Omental fat pad (tissue), 4 donors: ENCODE results near the gene ANXA2R. TPM values are rescaled to one million over a fixed set of nuclear protein-coding genes. Genes with fewer than 3 reads are reported as not detected.
"Not testable (repeated sequence)": the region's sequence is repeated elsewhere in the genome, so short reads cannot be mapped to it uniquely, and the experiment has no call there.

Source experiments
- ATAC-seq: fragments of 150-250 bp; one replicate; pipeline ENCODE4 v1.9.1; 2016; ENCODE audit warnings: mild to moderate bottlenecking, moderate library complexity; ENCODE audit not compliant: low FRiP score
- DNase-seq: peaks from one replicate; pipeline ENCODE4 v3.0.0-alpha.2; 2019; ENCODE audit warnings: low spot score
- total RNA-seq, 4 donors: library from RNA; depleted of rRNA; stranded (reverse); fragments of >200 nt; gene quantifications; one replicate each; pipeline ENCODE4 v1.1.0, GENCODE V29; 2016
- TF ChIP-seq, protein P1 (sequence below), 3 donors: fragments of 450-650 bp; IDR thresholded peaks; one replicate each; pipeline ENCODE4 v1.5.1; 2016 to 2017; ENCODE audit warnings: antibody characterized with exemption in 3 of 3, mild to moderate bottlenecking in 3 of 3, moderate library complexity in 2 of 3

Gene ANXA2R
- total RNA-seq, 4 donors from 2014 or later: 1.5 to 5.5 (median 3.4) TPM

DNA sequence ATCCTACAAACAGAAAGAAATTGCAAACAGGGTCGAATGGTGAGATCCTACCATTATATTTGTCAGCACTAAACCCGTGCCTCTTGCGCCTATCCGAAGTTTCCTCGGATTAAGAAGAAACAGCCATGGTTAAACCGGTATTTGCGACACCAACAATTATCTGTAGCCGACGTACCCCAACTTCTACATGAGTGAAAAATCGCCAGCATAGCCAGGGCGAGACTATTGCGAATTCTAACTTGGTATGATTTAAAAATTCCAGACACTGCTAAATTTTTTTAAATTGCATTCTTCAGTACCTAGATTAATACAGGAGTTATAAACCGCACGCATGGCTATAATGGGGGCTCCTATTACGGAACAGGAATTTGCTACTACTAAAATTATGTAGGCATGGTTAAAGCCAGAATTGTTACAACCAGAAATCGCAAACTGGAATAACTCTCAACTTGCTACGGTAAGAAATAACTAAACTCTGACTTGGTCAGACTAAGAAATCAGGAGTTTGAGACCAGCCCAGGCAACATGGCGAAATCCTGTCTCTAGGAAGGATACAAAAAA is 25.3 kb upstream of the ANXA2R start:
- ATAC-seq (no peak), DNase-seq (no peak)
- TF ChIP-seq, protein P1, sequence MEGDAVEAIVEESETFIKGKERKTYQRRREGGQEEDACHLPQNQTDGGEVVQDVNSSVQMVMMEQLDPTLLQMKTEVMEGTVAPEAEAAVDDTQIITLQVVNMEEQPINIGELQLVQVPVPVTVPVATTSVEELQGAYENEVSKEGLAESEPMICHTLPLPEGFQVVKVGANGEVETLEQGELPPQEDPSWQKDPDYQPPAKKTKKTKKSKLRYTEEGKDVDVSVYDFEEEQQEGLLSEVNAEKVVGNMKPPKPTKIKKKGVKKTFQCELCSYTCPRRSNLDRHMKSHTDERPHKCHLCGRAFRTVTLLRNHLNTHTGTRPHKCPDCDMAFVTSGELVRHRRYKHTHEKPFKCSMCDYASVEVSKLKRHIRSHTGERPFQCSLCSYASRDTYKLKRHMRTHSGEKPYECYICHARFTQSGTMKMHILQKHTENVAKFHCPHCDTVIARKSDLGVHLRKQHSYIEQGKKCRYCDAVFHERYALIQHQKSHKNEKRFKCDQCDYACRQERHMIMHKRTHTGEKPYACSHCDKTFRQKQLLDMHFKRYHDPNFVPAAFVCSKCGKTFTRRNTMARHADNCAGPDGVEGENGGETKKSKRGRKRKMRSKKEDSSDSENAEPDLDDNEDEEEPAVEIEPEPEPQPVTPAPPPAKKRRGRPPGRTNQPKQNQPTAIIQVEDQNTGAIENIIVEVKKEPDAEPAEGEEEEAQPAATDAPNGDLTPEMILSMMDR (IDR thresholded peaks at IDR 0.05): no peak

DNA sequence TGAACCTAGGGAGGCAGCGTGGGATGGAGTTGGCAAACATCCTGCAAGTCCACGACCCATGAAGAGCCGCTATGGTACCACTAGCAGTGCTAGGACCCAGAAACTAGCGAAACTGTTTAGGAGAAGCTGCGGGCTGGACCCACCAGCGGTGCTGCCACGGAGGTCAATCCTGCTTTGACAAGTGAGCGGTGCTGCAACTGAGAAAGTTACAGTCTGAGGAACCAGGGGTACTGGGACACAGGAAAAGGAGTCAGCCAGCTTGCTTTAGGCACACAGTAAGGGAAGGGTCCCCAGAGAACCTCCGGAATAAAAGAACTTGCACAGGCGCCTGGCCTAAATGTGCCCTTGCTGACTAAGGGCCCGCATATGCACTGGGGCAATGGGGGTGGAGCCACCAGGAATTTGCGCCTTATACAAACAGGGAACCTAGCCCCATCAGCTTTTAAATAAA is 23.6 kb upstream of the ANXA2R start:
- TF ChIP-seq, protein P1 (IDR thresholded peaks at IDR 0.05): no peak
- no peak for ATAC-seq
- DNase-seq: no peak

DNA sequence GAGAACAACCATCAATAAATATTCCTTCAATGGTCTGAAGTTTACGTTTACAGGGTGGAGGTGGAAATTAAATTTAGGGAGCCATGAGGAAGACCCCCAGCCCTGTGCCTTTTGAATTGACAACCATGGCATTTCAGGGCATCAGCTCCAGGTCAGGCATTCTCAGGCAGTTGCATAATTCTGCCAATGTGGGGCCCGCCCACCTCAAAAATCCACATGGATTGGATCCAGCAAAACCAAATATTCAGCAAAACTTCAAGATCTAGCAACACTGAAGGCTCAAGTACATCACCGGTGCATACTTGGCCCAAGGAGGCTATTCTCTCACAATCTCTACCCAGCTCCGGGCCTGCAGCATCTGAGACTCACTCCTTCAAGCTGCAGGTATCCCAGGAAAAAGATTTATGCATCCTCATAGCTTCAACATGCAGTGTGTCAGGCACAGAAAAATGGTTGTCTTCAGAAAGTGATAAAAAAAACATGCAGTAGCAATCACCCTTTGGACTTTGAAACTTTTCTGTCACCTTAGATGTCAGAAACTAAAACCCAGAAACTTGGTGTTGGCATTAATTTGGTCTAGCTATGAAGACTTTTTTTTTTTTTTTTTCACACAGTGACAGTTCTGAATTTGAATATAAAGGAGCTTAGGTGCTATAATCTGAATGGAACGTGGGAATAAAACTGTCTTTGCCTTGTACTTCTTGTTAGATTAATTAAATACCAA is 21.4 kb upstream of the ANXA2R start:
- ATAC-seq (no peak), DNase-seq (no peak)
- TF ChIP-seq, protein P1 (IDR thresholded peaks at IDR 0.05): no peak

DNA sequence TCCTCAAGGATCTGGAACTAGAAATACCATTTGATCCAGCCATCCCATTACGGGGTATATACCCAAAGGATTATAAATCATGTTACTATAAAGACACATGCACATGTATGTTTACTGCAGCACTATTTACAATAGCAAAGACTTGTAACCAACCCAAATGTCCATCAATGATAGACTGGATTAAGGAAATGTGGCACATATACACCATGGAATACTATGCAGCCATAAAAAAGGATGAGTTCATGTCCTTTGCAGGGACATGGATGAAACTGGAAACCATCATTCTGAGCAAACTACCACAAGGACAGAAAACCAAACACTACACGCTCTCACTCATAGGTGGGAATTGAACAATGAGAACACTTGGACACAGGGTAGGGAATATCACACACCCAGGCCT is 19.9 kb upstream of the ANXA2R start:
- ATAC-seq, DNase-seq: not testable (repeated sequence)

DNA sequence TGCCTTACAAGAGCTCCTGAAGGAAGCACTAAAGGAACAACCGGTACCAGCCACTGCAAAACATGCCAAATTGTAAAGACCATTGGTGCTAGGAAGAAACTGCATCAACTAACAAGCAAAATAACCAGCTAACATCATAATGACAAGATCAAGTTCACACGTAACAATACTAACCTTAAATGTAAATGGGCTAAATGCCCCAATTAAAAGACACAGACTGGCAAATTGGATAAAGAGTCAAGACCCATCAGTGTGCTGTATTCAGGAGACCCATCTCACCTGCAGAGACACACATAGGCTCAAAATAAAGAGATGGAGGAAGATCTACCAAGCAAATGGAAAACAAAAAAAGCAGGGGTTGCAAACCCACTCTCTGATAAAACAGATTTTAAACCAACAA is 15.0 kb upstream of the ANXA2R start:
- not testable (repeated sequence) for DNase-seq, ATAC-seq

DNA sequence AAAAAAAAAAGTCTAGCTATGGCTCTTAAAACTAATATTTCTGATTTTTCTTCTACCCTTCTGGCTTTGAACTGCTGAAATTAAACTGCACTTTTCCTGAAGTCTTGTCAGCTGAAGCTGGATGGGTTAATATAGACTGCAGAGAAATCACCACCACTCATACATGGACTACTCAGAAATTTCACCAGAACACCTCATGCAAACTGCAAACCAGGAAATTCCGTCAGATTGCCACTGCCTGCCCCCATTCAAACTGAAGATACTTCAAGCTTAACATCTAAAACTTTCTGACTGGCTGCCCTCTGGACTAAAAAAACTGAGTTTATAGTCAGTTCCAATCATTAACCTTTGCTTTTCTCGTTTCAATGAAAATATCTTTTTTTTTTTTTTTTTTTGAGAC is 11.6 kb upstream of the ANXA2R start:
- TF ChIP-seq, protein P1 (IDR thresholded peaks at IDR 0.05): no peak
- DNase-seq (no peak), ATAC-seq (no peak)

DNA sequence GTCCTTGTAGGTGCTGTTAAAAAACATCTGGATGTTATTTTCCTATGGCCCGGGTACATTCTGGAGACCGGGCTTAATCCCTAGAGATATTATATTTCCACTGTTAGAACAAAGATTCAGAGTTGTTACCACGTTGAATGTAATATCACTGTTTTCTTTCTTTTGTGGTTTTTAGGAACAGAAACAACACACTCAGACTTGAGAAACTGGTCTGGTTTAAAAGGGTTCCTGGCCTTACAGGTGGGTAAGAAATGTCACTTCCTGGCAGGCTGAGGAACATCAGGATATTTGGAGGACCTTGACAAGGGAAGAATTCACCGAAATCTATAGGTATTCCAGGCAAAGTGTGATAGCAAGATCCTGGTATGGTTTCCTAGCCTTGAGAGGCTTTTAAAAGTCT is 10.3 kb upstream of the ANXA2R start:
- ATAC-seq (no peak), DNase-seq (no peak)
- TF ChIP-seq, protein P1 (IDR thresholded peaks at IDR 0.05): no peak

DNA sequence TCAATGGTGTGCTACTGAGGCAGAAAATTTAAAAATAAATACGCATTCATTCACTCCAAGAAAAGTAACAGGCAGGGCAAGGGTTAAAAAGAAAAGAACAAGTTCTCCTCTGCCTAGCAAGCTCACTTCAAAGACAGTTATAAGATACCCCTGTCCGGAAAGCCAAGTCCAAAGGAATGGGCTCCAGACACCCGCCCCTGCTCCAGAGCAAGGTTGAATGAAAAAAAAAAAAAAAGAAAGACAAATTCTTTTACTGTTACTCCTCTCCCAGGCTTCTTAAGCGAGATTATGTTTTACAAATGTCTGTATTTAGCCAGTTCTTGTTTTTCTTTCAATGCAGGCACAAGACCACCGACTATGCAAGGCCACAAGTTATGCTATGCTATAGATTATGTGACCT is 9.1 kb upstream of the ANXA2R start:
- no peak for DNase-seq
- TF ChIP-seq, protein P1 (IDR thresholded peaks at IDR 0.05): no peak

More for the DNA sequence above, 9.1 kb upstream of the ANXA2R start:
- ATAC-seq: no peak
